SU-DHL-6 (cell line): ENCODE data around the gene MST1R.
A peak's percentile ranks its signal among the peaks of the same experiment; 100 is the strongest.

Source experiments
- H2AFZ ChIP-seq: fragments of 200-600 bp; sonication (generic); 2 replicates; pipeline ENCODE4 v1.6.1; 2014; ENCODE audit warnings: low read depth, mild to moderate bottlenecking, moderate library complexity, mixed read lengths, antibody characterized with exemption, low read length; ENCODE audit not compliant: severe bottlenecking
- H3F3A ChIP-seq: fragments of 200-600 bp; shearing (Covaris generic); 2 replicates; pipeline ENCODE4 v1.6.0; 2016; ENCODE audit warnings: antibody characterized with exemption, mild to moderate bottlenecking; ENCODE audit not compliant: insufficient read depth
- H3K27ac ChIP-seq: fragments of 200-600 bp; sonication (generic); 2 replicates; pipeline ENCODE4 v1.5.1; 2016; ENCODE audit warnings: low read depth, mild to moderate bottlenecking, low read length, moderate library complexity, mixed read lengths
- H3K27me3 ChIP-seq: fragments of 200-600 bp; sonication (generic), shearing (Covaris generic); 2 replicates; pipeline ENCODE4 v1.6.0; 2014; ENCODE audit warnings: mild to moderate bottlenecking, low read length
- H3K36me3 ChIP-seq: fragments of 200-600 bp; sonication (generic); 2 replicates; pipeline ENCODE4 v1.6.1; 2014; ENCODE audit warnings: mild to moderate bottlenecking, low read length, mixed read lengths
- H3K4me2 ChIP-seq: fragments of 300-600, 200-600 bp; shearing (Covaris generic), sonication (generic); 2 replicates; pipeline ENCODE4 v1.6.0; 2014; ENCODE audit warnings: low read length, low read depth, mild to moderate bottlenecking; ENCODE audit not compliant: poor library complexity, severe bottlenecking
- H3K4me3 ChIP-seq: fragments of 200-600 bp; sonication (generic); 2 replicates; pipeline ENCODE4 v1.5.1; 2014; ENCODE audit warnings: antibody characterized with exemption, low read length, mild to moderate bottlenecking, mixed read lengths; ENCODE audit not compliant: insufficient read depth, poor library complexity, severe bottlenecking
- H3K79me2 ChIP-seq: fragments of 200-600 bp; sonication (generic); 2 replicates; pipeline ENCODE4 v1.6.1; 2014; ENCODE audit warnings: mild to moderate bottlenecking, low read length, moderate library complexity; ENCODE audit not compliant: insufficient read depth
- H3K9ac ChIP-seq: fragments of 200-600 bp; sonication (generic); 2 replicates; pipeline ENCODE4 v1.7.0; 2014; ENCODE audit warnings: mild to moderate bottlenecking, low read length
- H3K9me2 ChIP-seq: fragments of 200-600 bp; sonication (generic); replicated peaks from 2 replicates; pipeline ENCODE4 v1.6.1; 2014; ENCODE audit warnings: low read length; ENCODE audit not compliant: insufficient read depth
- H3K9me3 ChIP-seq: fragments of 200-600 bp; sonication (generic); 2 replicates; pipeline ENCODE4 v1.6.1; 2014; ENCODE audit warnings: low read length, mixed read lengths; ENCODE audit not compliant: insufficient read depth
- H4K20me1 ChIP-seq: fragments of 200-600 bp; sonication (generic); 2 replicates; pipeline ENCODE4 v1.6.1; 2014; ENCODE audit warnings: low read depth, mild to moderate bottlenecking, antibody characterized with exemption, low read length, moderate library complexity, mixed read lengths
- EZH2phosphoT487 ChIP-seq: fragments of 200-600 bp; sonication (generic), shearing (Covaris generic); conservative IDR thresholded peaks from 2 replicates; pipeline ENCODE4 v1.6.1; 2018; ENCODE audit warnings: mild to moderate bottlenecking, antibody characterized with exemption, low read length, moderate library complexity, mixed read lengths
- TF ChIP-seq, protein P1 (sequence below): fragments of 200-600 bp; sonication (generic); IDR thresholded peaks from one replicate; pipeline ENCODE4 v1.5.1; 2017; ENCODE audit warnings: antibody characterized with exemption, mild to moderate bottlenecking, low read length, moderate library complexity; ENCODE audit not compliant: insufficient read depth, poor library complexity, severe bottlenecking

MST1R gene

DNA sequence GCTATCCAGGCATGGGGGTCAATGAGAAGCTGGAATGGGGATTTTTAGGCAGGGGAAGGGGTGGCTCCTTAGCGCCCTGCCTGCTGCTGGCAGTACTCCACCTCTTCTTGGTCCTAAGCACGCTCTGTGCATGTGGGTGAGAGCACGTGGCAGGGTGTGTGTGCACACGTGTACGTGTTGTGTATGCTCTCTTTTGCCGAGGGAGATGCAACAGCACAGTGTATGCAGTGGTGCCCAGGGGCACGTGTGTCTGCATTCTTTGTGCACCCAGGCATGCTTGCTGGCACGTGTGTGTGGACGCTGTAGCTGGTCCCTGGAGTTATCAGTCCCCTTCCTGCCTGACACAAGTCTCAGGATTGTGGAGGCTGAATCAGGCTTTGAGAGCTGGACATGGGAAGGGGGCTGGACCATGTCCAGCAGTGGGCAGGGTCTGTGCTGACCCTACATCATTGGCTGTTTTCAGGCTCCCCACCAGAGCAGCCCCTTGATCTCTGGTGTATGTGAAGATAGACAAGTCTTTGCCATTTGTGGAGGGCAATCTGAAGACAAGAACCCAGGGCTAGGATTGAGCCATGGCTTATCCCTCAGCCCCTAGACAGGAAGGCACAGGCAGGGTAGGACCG, 32.0 kb downstream of the MST1R start:
- Histone ChIP-seq H3K9me3 (no peaks in the 10 kb centered on the region), H3F3A (no peaks in the 10 kb centered on the region), H3K9ac (no peak overlapping the region), H2AFZ (no peak overlapping the region), H3K79me2 (no peaks in the 10 kb centered on the region), H3K36me3 (no peaks in the 10 kb centered on the region), H3K4me3 (no peak overlapping the region), H3K4me2 (no peak overlapping the region), H3K27ac (no peak overlapping the region), H4K20me1 (no peaks in the 10 kb centered on the region), H3K27me3 (no peaks in the 10 kb centered on the region), H3K9me2 (no peaks in the 10 kb centered on the region)
- TF ChIP-seq EZH2phosphoT487 = no peak
- TF ChIP-seq, protein P1, sequence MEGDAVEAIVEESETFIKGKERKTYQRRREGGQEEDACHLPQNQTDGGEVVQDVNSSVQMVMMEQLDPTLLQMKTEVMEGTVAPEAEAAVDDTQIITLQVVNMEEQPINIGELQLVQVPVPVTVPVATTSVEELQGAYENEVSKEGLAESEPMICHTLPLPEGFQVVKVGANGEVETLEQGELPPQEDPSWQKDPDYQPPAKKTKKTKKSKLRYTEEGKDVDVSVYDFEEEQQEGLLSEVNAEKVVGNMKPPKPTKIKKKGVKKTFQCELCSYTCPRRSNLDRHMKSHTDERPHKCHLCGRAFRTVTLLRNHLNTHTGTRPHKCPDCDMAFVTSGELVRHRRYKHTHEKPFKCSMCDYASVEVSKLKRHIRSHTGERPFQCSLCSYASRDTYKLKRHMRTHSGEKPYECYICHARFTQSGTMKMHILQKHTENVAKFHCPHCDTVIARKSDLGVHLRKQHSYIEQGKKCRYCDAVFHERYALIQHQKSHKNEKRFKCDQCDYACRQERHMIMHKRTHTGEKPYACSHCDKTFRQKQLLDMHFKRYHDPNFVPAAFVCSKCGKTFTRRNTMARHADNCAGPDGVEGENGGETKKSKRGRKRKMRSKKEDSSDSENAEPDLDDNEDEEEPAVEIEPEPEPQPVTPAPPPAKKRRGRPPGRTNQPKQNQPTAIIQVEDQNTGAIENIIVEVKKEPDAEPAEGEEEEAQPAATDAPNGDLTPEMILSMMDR = no peak

DNA sequence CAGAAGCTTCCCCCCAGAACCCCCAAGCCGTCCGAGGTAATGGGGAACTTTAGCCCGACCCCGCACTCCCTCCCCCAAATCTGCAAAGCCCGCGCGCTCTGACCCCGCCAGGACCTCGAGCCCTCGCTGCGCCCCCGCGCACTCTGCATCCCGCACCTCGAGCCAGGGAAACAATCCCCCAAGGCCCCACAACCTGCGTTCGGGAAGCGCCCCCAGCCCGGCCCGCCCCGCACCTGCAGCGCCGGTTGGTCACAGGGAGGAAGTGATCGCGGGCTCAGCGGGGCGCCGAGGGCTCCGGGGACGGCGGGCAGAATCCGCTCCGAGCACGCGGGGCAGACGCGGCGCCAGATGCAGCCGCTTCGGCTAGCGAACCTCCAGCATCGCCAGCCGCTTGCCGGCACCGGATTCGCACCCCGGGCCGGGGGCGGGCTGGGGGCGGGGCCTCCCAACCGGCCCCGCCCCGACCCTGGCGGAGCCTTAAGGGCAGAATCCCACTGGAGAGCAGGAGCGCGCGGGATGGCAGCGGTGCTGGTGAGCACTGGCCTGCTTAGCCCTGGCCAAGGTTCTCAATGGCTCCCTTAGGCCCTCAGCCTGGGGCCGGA, 34.0 kb downstream of the MST1R start, which contains the start of gene CAMKV:
Gene CAMKV (minus strand): TSS at position 382 of the 602 bp plus-strand sequence. CDS start 7,518 bp downstream, outside the sequence.
- no peaks in the 10 kb centered on the region for H3F3A ChIP-seq
- peak within 1 kb of the TSS; percentile 39 for H3K4me2 ChIP-seq
- no peaks in the 10 kb centered on the region for H4K20me1 ChIP-seq
- no peak within 1 kb of the TSS for H3K9ac ChIP-seq
- H3K4me3 ChIP-seq = no peak within 1 kb of the TSS
- no peak for TF ChIP-seq EZH2phosphoT487
- TF ChIP-seq, protein P1 = no peak
- no peak within 1 kb of the TSS for H2AFZ ChIP-seq
- H3K36me3 ChIP-seq = no peaks in the 10 kb centered on the region
- no peaks in the 10 kb centered on the region for H3K9me2 ChIP-seq
- H3K27ac ChIP-seq = no peak within 1 kb of the TSS
- no peaks in the 10 kb centered on the region for H3K9me3 ChIP-seq
- H3K27me3 ChIP-seq = no peaks in the 10 kb centered on the region
- no peaks in the 10 kb centered on the region for H3K79me2 ChIP-seq

DNA sequence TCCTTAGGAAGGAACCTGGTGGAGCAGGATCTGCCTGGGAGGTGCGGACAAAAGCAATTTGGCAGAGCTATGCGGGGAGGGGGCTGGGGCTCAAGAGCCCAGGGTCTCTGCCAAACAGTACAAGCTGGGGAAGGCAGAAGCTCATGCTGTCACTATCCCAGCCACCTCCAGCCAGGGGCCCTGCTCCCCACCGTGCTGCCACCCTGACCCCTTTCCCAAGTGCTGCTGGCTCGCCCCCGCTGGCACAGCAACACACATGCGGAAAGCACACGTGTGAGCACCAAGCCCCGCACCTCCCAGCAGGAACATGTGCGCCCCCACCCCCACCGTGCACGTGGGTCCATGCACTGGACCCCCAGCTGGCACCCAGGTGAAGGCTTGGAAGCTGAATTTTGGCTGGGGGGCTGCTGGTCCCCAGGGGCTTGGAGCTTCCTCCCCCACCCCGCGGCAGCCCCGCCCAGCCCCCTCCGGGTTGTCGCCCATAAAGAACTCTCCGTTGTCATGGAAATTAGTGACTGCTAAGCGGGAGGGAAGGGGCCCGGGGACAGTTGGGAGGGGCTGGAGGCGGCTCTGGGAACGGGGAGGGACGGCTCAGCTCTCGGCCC, 34.7 kb downstream of the MST1R start:
- no peak overlapping the region for H3K9ac ChIP-seq
- no peak overlapping the region for H2AFZ ChIP-seq
- no peak overlapping the region for H3K27ac ChIP-seq
- H3K79me2 ChIP-seq = no peaks in the 10 kb centered on the region
- H3K4me3 ChIP-seq = no peak overlapping the region
- no peaks in the 10 kb centered on the region for H4K20me1 ChIP-seq
- TF ChIP-seq EZH2phosphoT487 = no peak
- TF ChIP-seq, protein P1 = no peak
- no peaks in the 10 kb centered on the region for H3K9me2 ChIP-seq
- H3K4me2 ChIP-seq = peak overlapping the region; percentile 39
- no peaks in the 10 kb centered on the region for H3F3A ChIP-seq
- no peaks in the 10 kb centered on the region for H3K27me3 ChIP-seq
- H3K36me3 ChIP-seq = no peaks in the 10 kb centered on the region
- no peaks in the 10 kb centered on the region for H3K9me3 ChIP-seq
